Measurements from ENCODE around the gene MAGEB5.
"Not testable (repeated sequence)": the region's sequence is repeated elsewhere in the genome, so short reads cannot be mapped to it uniquely, and the experiment has no call there.

The MAGEB5 gene

GRCh38 chrX:26215869-26216268 lies at the start of gene MAGEB5:
Gene MAGEB5, plus strand, starts transcription at chrX:26216169. Its CDS starts 1,133 bp downstream, at chrX:26217302.
- no peak for DNase-seq

GRCh38 chrX:26192204-26192603 lies 23.8 kb upstream of the MAGEB5 start, which contains the start of gene MAGEB6:
Gene MAGEB6, plus strand, starts transcription at chrX:26192440. Its CDS starts 1,407 bp downstream, at chrX:26193847.
- DNase-seq, result no peak

GRCh38 chrX:26203561-26203960 lies 12.4 kb upstream of the MAGEB5 start:
- no peak for DNase-seq

GRCh38 chrX:26204717-26205116 lies 11.3 kb upstream of the MAGEB5 start:
- DNase-seq, result not testable (repeated sequence)

- DNase-seq, result no peak
These were observed 8.0 kb upstream of the MAGEB5 start for GRCh38 chrX:26208012-26208411.

GRCh38 chrX:26219351-26219750 lies 3.4 kb downstream of the MAGEB5 start:
- DNase-seq, result no peak

- DNase-seq, result no peak
These were observed 18.2 kb downstream of the MAGEB5 start for GRCh38 chrX:26234177-26234576.

GRCh38 chrX:26253526-26253925 lies 37.6 kb downstream of the MAGEB5 start:
- DNase-seq, result no peak

GRCh38 chrX:26254436-26254835 lies 38.5 kb downstream of the MAGEB5 start:
- DNase-seq, result no peak

- peak; percentile 9 for DNase-seq
These were observed 46.2 kb downstream of the MAGEB5 start for GRCh38 chrX:26262121-26262523.

All from fibroblast of upper back skin (primary cell).